Renal pelvis (tissue), 4 donors: ENCODE data around the gene LRRC19. TPM values are rescaled to one million over a fixed set of nuclear protein-coding genes. Genes with fewer than 3 reads are reported as not detected.

ENCODE experiments used
- DNase-seq: peaks from one replicate; pipeline ENCODE4 v3.0.0-alpha.2; 2013
- polyA plus RNA-seq, 3 donors: library from polyadenylated mRNA; unstranded; fragments of 120-200 nt; gene quantifications; one replicate each; pipeline ENCODE4 v1.2.1, GENCODE V29; 2013; ENCODE audit not compliant: insufficient read length in 3 of 3

The LRRC19 gene
- polyA plus RNA-seq, 3 donors, result 12.0 to 18.9 (median 14.0) TPM

- no peak for DNase-seq
Measured at GRCh38 chr9:26973989-26974388, 31.5 kb downstream of the LRRC19 start.

- DNase-seq, result no peak
Measured at GRCh38 chr9:26971721-26972120, 33.8 kb downstream of the LRRC19 start.

GRCh38 chr9:26956860-26957233 lies 48.6 kb downstream of the LRRC19 start:
- DNase-seq, result no peak

- peak; percentile 99 for DNase-seq
Measured at GRCh38 chr9:26955921-26956859, 49.3 kb downstream of the LRRC19 start, which contains the start of gene IFT74. Gene IFT74 (plus strand): TSS chr9:26956412. CDS start chr9:26961968, 5,556 bp downstream.

GRCh38 chr9:26955222-26955903 lies 50.1 kb downstream of the LRRC19 start:
- DNase-seq, result no peak

GRCh38 chr9:26954050-26954508 lies 51.4 kb downstream of the LRRC19 start:
- no peak for DNase-seq

- no peak for DNase-seq
Measured at GRCh38 chr9:26951794-26952193, 53.7 kb downstream of the LRRC19 start.

GRCh38 chr9:26950521-26950920 lies 55.0 kb downstream of the LRRC19 start:
- no peak for DNase-seq

- DNase-seq, result no peak
Measured at GRCh38 chr9:26949637-26950069, 55.8 kb downstream of the LRRC19 start.

- no peak for DNase-seq
Measured at GRCh38 chr9:26947736-26948135, 57.7 kb downstream of the LRRC19 start.

- peak; percentile 92 for DNase-seq
Measured at GRCh38 chr9:26946753-26947727, 58.4 kb downstream of the LRRC19 start, which contains the start of gene PLAA. Gene PLAA (minus strand): TSS chr9:26947242. CDS start chr9:26947045, 197 bp downstream.

GRCh38 chr9:26945591-26945990 lies 59.9 kb downstream of the LRRC19 start:
- DNase-seq, result no peak

Other genes starting within 250 kb of the LRRC19 start
- 10 to 100 TPM; 36.5 to 41.1 (median 38.7) TPM for gene CAAP1, start 112.9 kb downstream of the LRRC19 start, polyA plus RNA-seq
- gene PLAA, start 58.4 kb downstream of the LRRC19 start, polyA plus RNA-seq, result 10 to 100 TPM; 40.5 to 43.1 (median 41.0) TPM
- 10 to 100 TPM; 33.6 to 41.1 (median 40.9) TPM for gene IFT74, start 49.3 kb downstream of the LRRC19 start, polyA plus RNA-seq
- 10 to 100 TPM; 33.0 to 38.8 (median 36.7) TPM for gene TEK, start 103.6 kb upstream of the LRRC19 start, polyA plus RNA-seq